PC-3 (cell line): ENCODE data around the gene SNED1.

ENCODE experiments used
- EZH2 ChIP-seq: fragments of 300-600 bp; sonication (generic); IDR thresholded peaks from one replicate; pipeline ENCODE4 v1.6.1; 2017; ENCODE audit warnings: antibody characterized with exemption, mild to moderate bottlenecking, low read length; ENCODE audit not compliant: unreplicated experiment
- TF ChIP-seq, protein P1 (sequence below): fragments of 300-600 bp; sonication (generic); conservative IDR thresholded peaks from 2 replicates; pipeline ENCODE4 v1.5.1; 2017; ENCODE audit warnings: antibody characterized with exemption, low read depth, mild to moderate bottlenecking, low read length

DNA sequence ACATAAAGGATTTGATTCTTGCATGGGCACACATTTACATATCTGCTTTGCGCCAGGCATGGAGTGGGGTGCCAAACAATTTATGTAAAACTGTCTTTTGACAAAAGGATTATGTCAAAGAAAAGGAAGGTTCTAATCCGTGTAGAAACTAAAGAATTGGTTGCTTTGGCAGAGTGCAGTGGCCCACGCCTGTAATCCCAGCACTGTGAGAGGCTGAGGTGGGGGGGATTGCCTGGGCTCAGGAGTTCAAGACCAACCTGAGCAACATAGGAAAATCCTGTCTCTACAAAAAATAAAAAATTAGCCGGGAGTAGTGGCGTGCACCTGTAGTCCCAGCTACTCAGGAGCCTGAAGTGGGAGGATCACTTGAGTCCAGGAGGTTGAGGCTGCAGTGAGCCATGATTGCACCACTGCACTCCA, 104.8 kb downstream of the SNED1 start:
- no peak for TF ChIP-seq EZH2
- TF ChIP-seq, protein P1, sequence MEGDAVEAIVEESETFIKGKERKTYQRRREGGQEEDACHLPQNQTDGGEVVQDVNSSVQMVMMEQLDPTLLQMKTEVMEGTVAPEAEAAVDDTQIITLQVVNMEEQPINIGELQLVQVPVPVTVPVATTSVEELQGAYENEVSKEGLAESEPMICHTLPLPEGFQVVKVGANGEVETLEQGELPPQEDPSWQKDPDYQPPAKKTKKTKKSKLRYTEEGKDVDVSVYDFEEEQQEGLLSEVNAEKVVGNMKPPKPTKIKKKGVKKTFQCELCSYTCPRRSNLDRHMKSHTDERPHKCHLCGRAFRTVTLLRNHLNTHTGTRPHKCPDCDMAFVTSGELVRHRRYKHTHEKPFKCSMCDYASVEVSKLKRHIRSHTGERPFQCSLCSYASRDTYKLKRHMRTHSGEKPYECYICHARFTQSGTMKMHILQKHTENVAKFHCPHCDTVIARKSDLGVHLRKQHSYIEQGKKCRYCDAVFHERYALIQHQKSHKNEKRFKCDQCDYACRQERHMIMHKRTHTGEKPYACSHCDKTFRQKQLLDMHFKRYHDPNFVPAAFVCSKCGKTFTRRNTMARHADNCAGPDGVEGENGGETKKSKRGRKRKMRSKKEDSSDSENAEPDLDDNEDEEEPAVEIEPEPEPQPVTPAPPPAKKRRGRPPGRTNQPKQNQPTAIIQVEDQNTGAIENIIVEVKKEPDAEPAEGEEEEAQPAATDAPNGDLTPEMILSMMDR: no peak
